Islet precursor cell (in vitro differentiated cells): ENCODE results near the gene ZGLP1.

Experiments
- DNase-seq: peaks from one replicate; pipeline ENCODE4 v3.0.0-alpha.2; 2018

Gene ZGLP1

DNA sequence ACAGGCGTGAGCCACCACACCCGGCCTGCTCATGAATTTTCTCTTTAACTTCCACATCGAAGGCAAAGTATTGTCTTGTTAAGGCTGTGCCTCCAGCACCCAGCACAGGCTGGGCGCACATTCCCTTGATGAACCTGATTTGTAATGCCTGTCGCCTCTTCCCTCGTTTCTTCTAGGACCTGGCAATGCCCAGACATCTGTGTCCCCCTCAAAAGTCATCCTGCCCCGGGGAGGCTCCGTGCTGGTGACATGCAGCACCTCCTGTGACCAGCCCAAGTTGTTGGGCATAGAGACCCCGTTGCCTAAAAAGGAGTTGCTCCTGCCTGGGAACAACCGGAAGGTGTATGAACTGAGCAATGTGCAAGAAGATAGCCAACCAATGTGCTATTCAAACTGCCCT is 35.0 kb downstream of the ZGLP1 start:
- no peak for DNase-seq

DNA sequence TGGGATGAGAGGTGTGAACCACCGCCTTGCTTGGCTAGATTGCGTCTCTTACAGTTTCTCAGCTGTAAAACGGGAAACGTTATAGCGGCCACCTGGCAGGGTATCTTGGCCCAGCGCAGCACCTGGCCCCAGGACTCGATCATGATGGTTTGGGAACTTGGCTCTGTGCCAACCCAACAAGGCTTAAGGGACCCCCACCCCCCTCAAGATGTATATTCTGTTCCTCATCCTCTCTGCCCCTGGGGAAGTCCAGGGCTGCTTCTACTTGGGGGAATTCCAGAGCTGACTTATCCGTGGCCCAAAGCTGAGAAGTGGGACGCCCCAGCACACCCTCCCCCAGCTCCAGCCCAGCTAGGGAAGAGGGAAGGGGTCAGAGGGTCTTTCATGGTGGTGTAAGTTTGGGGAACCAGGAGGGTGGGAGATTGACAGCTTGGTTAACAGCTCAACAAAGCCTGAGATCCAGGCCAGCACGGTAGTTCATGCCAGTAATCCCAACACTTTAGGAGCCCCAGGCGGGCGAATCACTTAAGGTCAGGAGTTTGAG is 38.0 kb downstream of the ZGLP1 start:
- DNase-seq = no peak

DNA sequence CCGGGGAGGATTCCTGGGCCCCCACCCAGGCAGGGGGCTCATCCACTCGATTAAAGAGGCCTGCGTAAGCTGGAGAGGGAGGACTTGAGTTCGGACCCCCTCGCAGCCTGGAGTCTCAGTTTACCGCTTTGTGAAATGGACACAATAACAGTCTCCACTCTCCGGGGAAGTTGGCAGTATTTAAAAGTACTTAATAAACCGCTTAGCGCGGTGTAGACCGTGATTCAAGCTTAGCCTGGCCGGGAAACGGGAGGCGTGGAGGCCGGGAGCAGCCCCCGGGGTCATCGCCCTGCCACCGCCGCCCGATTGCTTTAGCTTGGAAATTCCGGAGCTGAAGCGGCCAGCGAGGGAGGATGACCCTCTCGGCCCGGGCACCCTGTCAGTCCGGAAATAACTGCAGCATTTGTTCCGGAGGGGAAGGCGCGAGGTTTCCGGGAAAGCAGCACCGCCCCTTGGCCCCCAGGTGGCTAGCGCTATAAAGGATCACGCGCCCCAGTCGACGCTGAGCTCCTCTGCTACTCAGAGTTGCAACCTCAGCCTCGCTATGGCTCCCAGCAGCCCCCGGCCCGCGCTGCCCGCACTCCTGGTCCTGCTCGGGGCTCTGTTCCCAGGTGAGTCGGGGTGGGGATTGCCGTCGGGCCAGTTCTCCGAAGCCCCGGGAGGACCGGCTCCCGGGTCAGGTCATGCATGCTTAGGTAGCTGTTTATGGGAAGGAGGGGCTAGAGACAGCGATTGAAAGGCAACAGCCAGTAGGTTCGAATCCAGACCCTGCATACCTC is 38.8 kb downstream of the ZGLP1 start, which contains the start of gene ICAM1:
ICAM1 (plus strand) TSS at position 505 of the 779 bp plus-strand sequence; CDS start at position 545, 40 bp downstream.
- peak; percentile 79 for DNase-seq

DNA sequence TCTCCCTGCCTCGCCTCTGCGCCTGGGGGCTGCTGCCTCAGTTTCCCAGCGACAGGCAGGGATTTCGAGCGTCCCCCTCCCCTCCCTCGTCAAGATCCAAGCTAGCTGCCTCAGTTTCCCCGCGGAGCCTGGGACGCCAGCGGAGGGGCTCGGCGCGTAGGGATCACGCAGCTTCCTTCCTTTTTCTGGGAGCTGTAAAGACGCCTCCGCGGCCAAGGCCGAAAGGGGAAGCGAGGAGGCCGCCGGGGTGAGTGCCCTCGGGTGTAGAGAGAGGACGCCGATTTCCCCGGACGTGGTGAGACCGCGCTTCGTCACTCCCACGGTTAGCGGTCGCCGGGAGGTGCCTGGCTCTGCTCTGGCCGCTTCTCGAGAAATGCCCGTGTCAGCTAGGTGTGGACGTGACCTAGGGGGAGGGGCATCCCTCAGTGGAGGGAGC is 39.4 kb downstream of the ZGLP1 start:
- no peak for DNase-seq

DNA sequence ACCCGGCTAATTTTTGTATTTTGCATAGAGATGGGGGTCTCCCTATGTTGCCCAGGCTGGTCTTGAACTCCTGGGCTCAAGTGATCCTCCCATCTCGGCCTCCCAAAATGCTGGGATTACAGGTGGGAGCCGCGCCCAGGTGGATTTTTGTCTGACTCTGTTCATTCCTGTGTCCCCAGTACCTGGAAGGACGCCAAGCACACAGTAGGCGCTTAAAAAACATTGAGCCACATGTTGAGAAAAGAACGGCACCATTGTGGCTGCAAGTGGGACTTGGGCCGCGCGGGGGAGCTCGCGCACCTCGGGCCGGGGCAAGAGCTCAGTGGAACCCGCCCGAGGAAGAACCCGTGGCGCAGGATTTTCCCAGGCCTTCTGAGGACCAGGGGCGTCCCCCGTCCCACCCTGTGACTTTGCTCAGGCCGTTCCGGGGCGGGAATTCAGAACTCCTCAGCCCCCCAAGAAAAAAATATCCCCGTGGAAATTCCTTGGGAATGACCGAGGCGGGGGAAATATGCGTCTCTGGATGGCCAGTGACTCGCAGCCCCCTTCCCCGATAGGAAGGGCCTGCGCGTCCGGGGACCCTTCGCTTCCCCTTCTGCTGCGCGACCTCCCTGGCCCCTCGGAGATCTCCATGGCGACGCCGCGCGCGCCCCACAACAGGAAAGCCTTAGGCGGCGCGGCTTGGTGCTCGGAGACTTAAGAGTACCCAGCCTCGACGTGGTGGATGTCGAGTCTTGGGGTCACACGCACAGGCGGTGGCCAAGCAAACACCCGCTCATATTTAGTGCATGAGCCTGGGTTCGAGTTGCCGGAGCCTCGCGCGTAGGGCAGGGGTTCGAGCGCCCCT is 40.1 kb downstream of the ZGLP1 start:
- peak; percentile 87 for DNase-seq

DNA sequence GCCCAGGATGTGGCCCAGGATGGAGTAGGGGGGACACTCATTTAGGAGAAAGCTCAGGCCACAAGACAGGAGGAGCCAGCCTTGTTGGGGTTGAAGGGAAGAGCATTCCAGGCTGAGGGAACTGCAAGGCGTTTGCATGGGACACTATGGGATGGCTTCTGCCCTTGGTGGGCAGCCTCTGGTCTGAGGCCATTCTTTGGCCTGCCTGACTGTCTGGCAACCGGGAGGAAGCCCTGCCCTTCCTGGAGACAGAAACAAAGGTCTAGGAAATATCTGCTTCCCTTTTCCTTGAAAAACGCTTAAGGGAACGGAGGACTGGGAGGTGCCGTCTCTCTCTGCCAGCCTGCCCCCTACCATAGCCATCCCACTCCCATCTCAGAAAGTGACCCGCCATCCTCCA is 41.5 kb downstream of the ZGLP1 start:
- DNase-seq = no peak

DNA sequence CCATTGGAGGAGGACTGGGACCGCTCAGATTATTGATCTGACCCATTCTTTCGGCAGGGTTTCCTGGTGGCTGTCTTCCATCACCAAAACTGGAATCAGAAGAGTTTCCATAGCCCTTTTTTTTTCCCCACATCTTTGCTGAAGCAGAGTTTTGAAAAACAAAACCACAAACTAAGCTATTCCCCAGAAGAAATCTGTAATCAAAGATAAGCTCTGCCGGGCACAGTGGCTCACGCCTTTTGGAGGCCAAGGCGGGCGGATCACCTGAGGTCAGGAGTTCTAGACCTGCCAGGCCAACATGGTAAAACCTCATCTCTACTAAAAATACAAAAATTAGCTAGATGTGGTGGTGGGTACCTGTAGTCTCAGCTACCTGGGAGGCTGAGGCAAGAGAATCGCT is 42.9 kb downstream of the ZGLP1 start:
- DNase-seq = no peak

DNA sequence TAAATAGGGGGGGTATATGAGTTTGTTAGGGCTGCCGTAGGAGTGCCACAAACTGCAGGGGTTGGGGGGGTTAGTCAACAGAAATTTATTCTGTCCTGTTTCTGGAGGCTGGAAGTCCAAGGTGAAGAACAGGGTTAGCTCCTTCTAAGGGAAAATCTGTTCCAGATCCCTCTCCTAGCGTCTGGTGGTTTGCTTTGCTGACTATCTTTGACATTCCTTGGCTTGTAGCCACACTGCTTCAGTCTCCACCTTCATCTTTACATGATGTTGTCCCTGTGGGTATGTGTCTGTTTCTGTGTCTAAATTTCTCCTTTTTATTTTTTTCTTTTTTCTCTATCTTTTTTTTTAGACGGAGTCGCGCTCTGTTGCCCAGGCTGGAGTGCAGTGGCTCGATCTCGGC is 46.8 kb downstream of the ZGLP1 start:
- DNase-seq = no peak

DNA sequence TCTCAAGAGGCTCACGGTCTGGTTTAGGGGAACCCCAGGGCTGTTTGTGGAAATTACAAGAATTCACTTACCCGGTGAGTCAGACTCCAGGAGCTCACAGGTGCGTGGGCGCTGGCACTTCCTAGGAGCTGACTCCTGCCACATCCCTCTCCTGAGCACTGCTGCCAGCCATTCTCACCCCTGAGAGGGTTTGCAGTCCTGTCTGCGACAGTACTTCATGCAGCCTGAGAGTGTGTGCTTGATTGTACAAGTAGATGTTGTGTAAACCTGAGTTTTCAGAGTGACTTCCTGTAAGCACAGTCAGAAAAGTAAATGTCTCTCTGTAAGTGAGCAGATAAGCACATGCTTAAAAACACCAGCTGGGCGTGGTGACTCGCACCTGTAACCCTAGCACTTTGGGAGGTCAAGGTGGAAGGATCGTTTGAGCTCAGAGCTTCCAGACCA is 49.5 kb downstream of the ZGLP1 start:
- no peak for DNase-seq

DNA sequence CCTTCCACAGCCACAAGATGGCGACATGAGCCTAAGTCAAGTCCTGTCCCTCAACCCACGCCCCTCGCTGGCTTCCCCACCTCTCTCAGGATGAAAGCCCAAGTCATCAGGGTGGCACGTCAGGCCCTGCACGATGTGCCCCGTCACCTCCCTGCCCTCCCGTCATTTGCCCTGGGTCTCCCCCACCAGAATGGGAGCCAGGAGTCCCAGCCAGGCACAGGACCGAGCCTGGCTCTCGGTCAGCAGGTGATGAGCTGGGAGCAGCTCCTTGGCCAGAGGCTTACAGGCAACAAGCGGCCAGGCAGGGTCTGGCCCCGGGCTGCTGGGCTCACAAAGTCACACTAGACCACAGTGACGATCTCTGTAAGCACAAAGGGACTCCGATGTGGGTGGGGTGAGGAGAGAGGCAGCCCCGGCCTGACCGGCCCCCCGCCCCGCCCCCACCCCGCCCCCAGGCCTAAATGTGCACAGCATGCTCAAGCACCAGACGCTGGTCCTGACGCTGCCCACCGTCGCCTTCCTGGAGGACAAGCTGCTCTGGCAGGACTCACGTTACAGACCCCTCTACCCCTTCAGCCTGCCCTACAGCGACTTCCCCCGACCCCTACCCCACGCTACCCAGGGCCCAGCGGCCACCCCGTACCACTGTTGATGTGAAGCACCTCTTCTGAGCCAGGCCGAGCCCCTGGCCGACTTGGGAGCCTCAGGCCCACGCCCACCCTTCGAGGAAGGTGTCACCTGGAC is 50.3 kb downstream of the ZGLP1 start:
- DNase-seq = peak; percentile 95

DNA sequence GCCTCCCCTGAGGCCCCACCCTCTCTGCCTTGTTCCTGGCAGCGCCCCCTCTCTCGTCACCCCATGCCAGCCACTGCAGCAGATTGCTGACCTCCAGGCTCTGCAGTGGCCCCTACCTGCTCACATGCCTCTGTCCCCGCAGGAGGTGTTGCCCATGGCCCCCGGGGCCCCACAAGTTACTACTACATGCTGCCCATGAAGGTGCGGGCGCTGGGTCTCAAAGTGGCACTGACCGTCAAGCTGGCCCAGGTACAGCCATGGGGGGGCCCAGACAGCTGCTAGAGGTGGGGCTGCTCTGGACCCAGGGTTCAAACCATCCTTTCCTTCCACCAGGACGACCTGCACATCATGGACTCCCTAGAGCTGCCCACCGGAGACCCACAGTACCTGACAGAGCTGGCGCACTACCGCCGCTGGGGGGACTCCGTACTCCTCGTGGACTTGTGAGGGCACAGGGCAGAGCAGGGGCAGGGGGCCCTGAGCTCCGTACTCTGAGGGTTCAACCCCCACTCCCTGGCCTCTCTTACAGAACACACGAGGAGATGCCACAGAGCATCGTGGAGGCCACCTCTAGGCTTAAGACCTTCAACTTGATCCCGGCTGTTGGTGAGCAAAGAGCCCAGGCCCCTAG is 51.4 kb downstream of the ZGLP1 start:
- no peak for DNase-seq

DNA sequence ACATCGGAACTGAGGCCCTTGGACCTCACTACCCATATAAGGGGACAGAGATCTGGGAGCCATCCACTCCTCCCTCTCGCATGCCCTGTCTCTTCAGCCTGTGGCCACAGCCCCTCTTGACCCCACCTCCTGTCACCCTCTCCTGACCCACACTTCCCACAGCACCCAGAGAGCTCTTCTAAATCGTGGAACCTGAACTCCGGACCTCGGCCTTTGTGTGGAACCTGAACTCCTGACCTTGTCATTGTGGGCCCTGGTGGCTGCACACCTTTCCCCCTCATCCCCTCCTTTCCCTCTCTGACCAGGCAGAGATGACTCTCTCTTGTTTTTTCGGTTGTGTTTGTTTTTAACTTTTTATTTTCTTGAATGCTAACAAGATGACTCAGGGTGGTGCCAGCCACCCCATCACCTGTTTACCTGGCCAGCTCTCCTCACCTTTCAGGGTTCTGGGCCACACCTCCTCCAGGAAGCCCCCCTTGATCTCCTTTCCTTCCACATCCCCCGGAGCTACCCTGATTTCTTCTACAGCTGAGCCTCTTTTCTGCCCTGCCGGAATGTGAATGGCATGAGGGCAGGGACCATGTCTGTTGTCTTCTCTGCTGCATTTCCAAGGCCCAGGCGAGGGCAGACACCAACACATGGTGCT is 52.5 kb downstream of the ZGLP1 start:
- no peak for DNase-seq

DNA sequence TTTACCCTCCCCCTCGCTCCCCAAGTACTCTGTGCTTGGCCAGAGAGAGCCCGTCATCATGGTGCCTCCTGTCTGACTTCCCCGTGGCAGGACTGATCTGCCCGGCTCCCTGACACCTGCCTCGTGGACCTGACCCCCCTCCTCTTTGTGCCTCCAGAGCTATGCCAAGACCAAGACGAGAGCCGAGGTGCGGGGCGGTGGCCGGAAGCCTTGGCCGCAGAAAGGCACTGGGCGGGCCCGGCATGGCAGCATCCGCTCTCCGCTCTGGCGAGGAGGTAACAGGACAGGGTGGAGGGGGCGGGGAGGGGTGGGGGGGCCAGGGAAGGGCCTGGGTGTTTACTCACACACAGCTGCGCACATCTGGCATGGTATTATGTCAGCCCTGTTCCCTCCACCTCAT is 53.1 kb downstream of the ZGLP1 start:
- DNase-seq = no peak

DNA sequence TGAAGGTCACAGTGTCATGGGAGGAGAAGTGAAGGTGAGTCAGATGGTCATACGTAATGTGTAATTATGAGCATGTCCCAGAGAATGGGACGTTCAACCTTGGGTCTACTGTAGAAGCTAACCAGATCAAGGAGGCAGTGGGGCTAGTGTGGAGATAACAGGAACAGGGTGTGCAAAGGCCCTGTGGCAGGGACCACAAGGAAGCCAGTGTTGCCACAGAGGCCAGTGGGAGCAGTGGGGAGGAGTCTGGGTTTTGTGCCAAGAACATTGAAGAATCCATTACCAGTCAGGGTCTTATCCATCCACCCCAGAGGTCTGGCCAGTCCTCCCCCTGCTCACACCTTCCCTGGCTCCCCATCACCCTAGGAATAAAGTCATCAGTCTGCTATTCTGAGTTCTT is 54.3 kb downstream of the ZGLP1 start:
- no peak for DNase-seq
